Spleen (tissue), 11 donors: Measurements from ENCODE around the gene MYH7. TPM values are rescaled to one million over a fixed set of nuclear protein-coding genes. Genes with fewer than 3 reads are reported as not detected.
A peak's percentile ranks its signal among the peaks of the same experiment; 100 is the strongest.

Experiments
- DNase-seq: peaks from one replicate; pipeline ENCODE4 v3.0.0-alpha.2; 2020
- H3K27ac ChIP-seq, 8 donors: fragments of 200-600 bp; sonication (generic) in 7 of 8; 1 replicate in 4 of 8; 2 replicates in 4 of 8; pipeline versions ENCODE4 v1.5.0 to v1.8.0; 2016 to 2021; ENCODE audit warnings: inconsistent platforms in 4 of 8, mild to moderate bottlenecking in 4 of 8, moderate library complexity in 1 of 8
- H3K27me3 ChIP-seq, 7 donors: fragments of 200-600 bp; sonication (generic) in 6 of 7; replicated peaks in 1 of 7; 1 replicate in 4 of 7; 2 replicates in 3 of 7; pipeline versions ENCODE4 v1.5.0 to v1.8.0; 2016 to 2021; ENCODE audit warnings: inconsistent platforms in 3 of 7, mild to moderate bottlenecking in 1 of 7
- H3K36me3 ChIP-seq, 6 donors: fragments of 200-600 bp; sonication (generic) in 5 of 6; 1 replicate in 4 of 6; 2 replicates in 2 of 6; pipeline versions ENCODE4 v1.5.0 to v1.8.0; 2016 to 2021; ENCODE audit warnings: inconsistent platforms in 2 of 6
- H3K4me1 ChIP-seq, 6 donors: fragments of 200-600 bp; sonication (generic) in 5 of 6; 1 replicate in 3 of 6; 2 replicates in 3 of 6; pipeline versions ENCODE4 v1.5.0 to v1.8.0; 2016 to 2021; ENCODE audit warnings: inconsistent platforms in 3 of 6
- H3K4me3 ChIP-seq, 8 donors: fragments of 200-600 bp; sonication (generic) in 7 of 8; 1 replicate in 4 of 8; 2 replicates in 4 of 8; pipeline versions ENCODE4 v1.5.0 to v1.8.0; 2016 to 2021; ENCODE audit warnings: inconsistent platforms in 4 of 8, mild to moderate bottlenecking in 4 of 8, moderate library complexity in 2 of 8
- H3K9me3 ChIP-seq, 8 donors: fragments of 200-600 bp; sonication (generic) in 7 of 8; 1 replicate in 4 of 8; 2 replicates in 4 of 8; pipeline versions ENCODE4 v1.5.0 to v1.8.0; 2016 to 2021; ENCODE audit warnings: inconsistent platforms in 4 of 8
- CTCF ChIP-seq, 11 experiments: fragments of 200-600 bp in 7 of 11; fragments of 450-650 bp in 4 of 11; sonication (generic) in 4 of 11; IDR thresholded peaks in 8 of 11; conservative IDR thresholded peaks in 3 of 11; 1 replicate in 7 of 11; 2 replicates in 4 of 11; pipeline versions ENCODE4 v1.4.0 to v1.8.0; 2016 to 2021; ENCODE audit warnings: antibody characterized with exemption in 11 of 11, inconsistent platforms in 4 of 11, mild to moderate bottlenecking in 1 of 11
- POLR2A ChIP-seq, 3 donors: fragments of 450-650 bp; IDR thresholded peaks; one replicate each; pipeline ENCODE4 v1.5.1; 2017; ENCODE audit warnings: antibody characterized with exemption in 3 of 3, mild to moderate bottlenecking in 1 of 3
- POLR2AphosphoS5 ChIP-seq, 3 donors: sonication (generic); formaldehyde crosslinking; IDR thresholded peaks; one replicate each; pipeline ENCODE4 v1.5.1; 2017; ENCODE audit warnings: antibody characterized with exemption in 3 of 3
- WGBS, 5 donors: extraction: QIAGEN DNeasy Blood & Tissue Kit in 3 of 5; methylation state at CpG; one replicate each; pipeline versions ENCODE4 v1.1.5 to v1.1.7; 2013 to 2018; 5-methylcytosine and 5-hydroxymethylcytosine counted together
- intact Hi-C: fragments of 100-400 bp; cut with DNase I; formaldehyde crosslinking; loops from one replicate; pipeline ENCODE4 v1.15.0; 2023; ENCODE audit warnings: low total_unique reads
- polyA plus RNA-seq, 3 donors: library from polyadenylated mRNA; stranded (reverse); fragments of 200-250 nt; gene quantifications; one replicate each; pipeline ENCODE4 v1.2.1, GENCODE V29; 2013
- total RNA-seq, 7 donors: library from RNA; depleted of rRNA in 3 of 7; stranded (reverse); fragments of >200 nt in 3 of 7; fragmentation: NEBNext Ultra II Directional in 4 of 7; extraction: Animal tissue kit (Norgen Biotek cat#: 25700) in 4 of 7; gene quantifications; one replicate each; pipeline versions ENCODE4 v1.1.0 to v1.2.1, GENCODE V29; 2016 to 2021
- donor health status: healthy with polysubstance abuse.
- donor health status: DM: no; HTN: no; CAD: no; lungs with moderate emphysema.
- donor health status: DM: no; HTN: no; CAD: no.
- donor health status: Bipolar disorder and iron deficiency.
- donor health status: healthy.
- donor health status: DM: no; HTN: no; CAD: no.
- donor health status: DM: yes; HTN: yes; CAD: no.

MYH7 gene
- total and polyA plus RNA-seq, 10 donors = 0.06 to 0.65 (median 0.11) TPM; not detected in 6

GRCh38 chr14:23377198-23377550 is 58.3 kb downstream of the MYH7 start:
- no peak overlapping the region for H3K27ac ChIP-seq
- no peak overlapping the region for H3K4me3 ChIP-seq
- peaks cover 0 to 11% (median 0%) of the 10 kb centered on the region in 6 donors for H3K4me1 ChIP-seq
- DNase-seq = no peak
- H3K36me3 ChIP-seq = no peaks in the 10 kb centered on the region
- TF ChIP-seq POLR2AphosphoS5 (IDR thresholded peaks at IDR 0.05) (no peak), POLR2A (IDR thresholded peaks at IDR 0.05) (no peak), CTCF (IDR thresholded peaks at IDR 0.05 in 8 of 11, conservative IDR thresholded peaks at IDR 0.05 in 3 of 11) (no peak)
- H3K27me3 ChIP-seq = peaks cover 0 to 37% (median 3%) of the 10 kb centered on the region in 7 donors
- intact Hi-C loops = loop anchor here (5.0 kb wide), 1 partner anchor 50 kb away; no protein-coding TSS in a partner anchor
- no peaks in the 10 kb centered on the region for H3K9me3 ChIP-seq
- WGBS, 5 donors = 52 to 78% (median 76%) methylated on average over 11 of the region's 11 CpGs

DNA sequence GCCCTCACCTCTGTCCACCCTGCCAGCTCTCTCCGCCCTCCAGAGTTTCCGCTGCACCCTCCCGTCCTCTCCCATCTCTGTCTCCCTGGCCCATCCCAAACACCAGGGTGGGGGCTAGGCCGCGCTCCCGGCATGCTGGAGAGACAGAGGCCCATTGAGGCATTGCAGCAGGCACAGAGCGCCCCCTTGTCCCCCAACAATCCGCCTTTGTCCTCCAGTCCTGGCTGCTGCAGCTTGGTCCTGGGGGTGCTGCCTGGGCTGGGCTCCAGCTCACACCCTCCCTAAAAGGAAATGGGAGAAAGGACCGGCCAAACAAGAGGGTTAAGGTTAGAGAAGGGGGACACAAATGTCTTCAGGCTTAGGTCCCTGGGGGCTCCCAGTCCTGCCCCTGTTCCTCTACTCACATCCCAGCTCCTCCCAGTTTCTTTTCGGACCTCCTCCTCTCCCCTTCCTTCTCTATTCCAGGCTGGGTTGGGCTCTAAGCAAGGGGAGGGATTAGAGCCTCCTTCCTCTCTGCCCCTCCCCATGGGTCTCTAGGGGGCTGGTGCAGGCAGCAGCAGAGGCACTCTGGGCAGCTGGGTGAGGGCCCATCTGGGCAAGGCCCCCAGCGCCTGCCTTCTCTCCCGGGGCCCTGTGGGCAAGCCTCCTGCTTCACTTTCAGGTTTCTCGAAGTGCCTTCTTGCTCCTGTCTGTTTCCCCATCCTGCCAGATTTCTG is 58.8 kb downstream of the MYH7 start, which contains the start of gene CMTM5:
TSS of gene CMTM5 (plus strand) at position 565 of the 716 bp plus-strand sequence. CDS start 206 bp downstream, outside the sequence.
- no peak for TF ChIP-seq CTCF (IDR thresholded peaks at IDR 0.05 in 8 of 11, conservative IDR thresholded peaks at IDR 0.05 in 3 of 11)
- no peak for TF ChIP-seq POLR2A (IDR thresholded peaks at IDR 0.05)
- no peak for TF ChIP-seq POLR2AphosphoS5 (IDR thresholded peaks at IDR 0.05)
- intact Hi-C loops = loop anchor here (5.0 kb wide), 1 partner anchor 49 kb away; no protein-coding TSS in a partner anchor
- Histone ChIP-seq H3K9me3 (no peaks in the 10 kb centered on the region), H3K36me3 (no peaks in the 10 kb centered on the region), H3K27me3 (peaks cover 0 to 32% (median 0%) of the 10 kb centered on the region in 7 donors), H3K4me1 (peaks cover 0 to 11% (median 0%) of the 10 kb centered on the region in 6 donors), H3K4me3 (no peak within 1 kb of the TSS), H3K27ac (no peak within 1 kb of the TSS)
- DNase-seq = no peak
- 64 to 73% (median 69%) methylated on average over 13 of the region's 13 CpGs for WGBS, 5 donors

GRCh38 chr14:23375527-23376251 is 59.8 kb downstream of the MYH7 start:
- peaks cover 0 to 11% (median 0%) of the 10 kb centered on the region in 6 donors for H3K4me1 ChIP-seq
- WGBS, 5 donors = 70 to 85% (median 82%) methylated on average over 19 to 21 of the region's 21 CpGs
- TF ChIP-seq POLR2AphosphoS5 (IDR thresholded peaks at IDR 0.05) = no peak
- TF ChIP-seq POLR2A (IDR thresholded peaks at IDR 0.05) = no peak
- TF ChIP-seq CTCF (IDR thresholded peaks at IDR 0.05 in 8 of 11, conservative IDR thresholded peaks at IDR 0.05 in 3 of 11) = no peak
- intact Hi-C loops = loop anchor here (5.0 kb wide), 1 partner anchor 48 kb away; no protein-coding TSS in a partner anchor
- no peaks in the 10 kb centered on the region for H3K36me3 ChIP-seq
- no peak overlapping the region for H3K27ac ChIP-seq
- H3K4me3 ChIP-seq = no peak overlapping the region
- DNase-seq = no peak
- peaks cover 0 to 26% (median 0%) of the 10 kb centered on the region in 7 donors for H3K27me3 ChIP-seq
- no peaks in the 10 kb centered on the region for H3K9me3 ChIP-seq

- peak; percentile 67 for DNase-seq
- H3K36me3 ChIP-seq = no peaks in the 10 kb centered on the region
- TF ChIP-seq CTCF (IDR thresholded peaks at IDR 0.05 in 8 of 11, conservative IDR thresholded peaks at IDR 0.05 in 3 of 11) (no peak), POLR2A (IDR thresholded peaks at IDR 0.05) (no peak), POLR2AphosphoS5 (IDR thresholded peaks at IDR 0.05) (no peak)
- H3K27me3 ChIP-seq = peaks cover 0 to 20% (median 0%) of the 10 kb centered on the region in 7 donors
- intact Hi-C loops = no loop called here
- peaks cover 0 to 11% (median 0%) of the 10 kb centered on the region in 6 donors for H3K4me1 ChIP-seq
- no peak overlapping the region for H3K4me3 ChIP-seq
- 72 to 87% (median 84%) methylated on average over 2 to 3 of the region's 3 CpGs for WGBS, 5 donors
- no peaks in the 10 kb centered on the region for H3K9me3 ChIP-seq
- H3K27ac ChIP-seq = no peak overlapping the region
These were observed 62.4 kb downstream of the MYH7 start for GRCh38 chr14:23373041-23373440.
